IMR-90 (cell line): ENCODE results near the gene NEIL1. TPM values are rescaled to one million over a fixed set of nuclear protein-coding genes. Genes with fewer than 3 reads are reported as not detected.

Experiments used
- ATAC-seq: fragments of 200-7000 bp; cut with Tn5 transposase; 2 replicates; pipeline ENCODE4 v1.9.1; 2020; ENCODE audit warnings: low read depth, mild to moderate bottlenecking, moderate library complexity
- BruUV-seq: library from RNA; stranded (reverse); fragments of 400-500 nt; replicated peaks from 2 replicates; lab custom pipeline; 2021; lab: Mats Ljungman, UMichigan
- CTCF ChIA-PET: fragments of 300-600 bp; formaldehyde crosslinking; extraction: SDS; loops from one replicate; lab custom pipeline; 2021; ENCODE audit warnings: antibody characterized with exemption; lab: Yijun Ruan, JAX
- POLR2A ChIA-PET: fragments of 300-600 bp; sonication (Branson Sonifier 250); formaldehyde crosslinking; loops from one replicate; lab custom pipeline; 2022; ENCODE audit warnings: antibody characterized with exemption; ENCODE audit not compliant: unreplicated experiment; lab: Charles Lee
- DNase-seq: peaks from one replicate; pipeline ENCODE4 v3.0.0; 2013
- H2AFZ ChIP-seq: replicated peaks from 2 replicates; pipeline ENCODE3; 2013; ENCODE audit warnings: low read length, mild to moderate bottlenecking; ENCODE audit not compliant: poor library complexity
- H2AK5ac ChIP-seq: 2 replicates; pipeline ENCODE4 v1.6.1; 2013; ENCODE audit warnings: low read depth, low read length, inconsistent platforms
- H2AK9ac ChIP-seq: replicated peaks from 2 replicates; pipeline ENCODE3; 2013; ENCODE audit warnings: mild to moderate bottlenecking, low read depth, low read length, moderate library complexity; ENCODE audit not compliant: poor library complexity
- H2BK120ac ChIP-seq: 2 replicates; pipeline ENCODE4 v1.6.1; 2013; ENCODE audit warnings: low read depth, low read length, inconsistent platforms
- H2BK15ac ChIP-seq: 3 replicates; pipeline ENCODE4 v1.6.1; 2013; ENCODE audit warnings: low read depth, low read length, inconsistent platforms
- H2BK20ac ChIP-seq: 2 replicates; pipeline ENCODE4 v1.6.1; 2013; ENCODE audit warnings: low read depth, mild to moderate bottlenecking, inconsistent platforms, low read length, moderate library complexity
- H2BK5ac ChIP-seq: 2 replicates; pipeline ENCODE4 v1.6.1; 2013; ENCODE audit warnings: mild to moderate bottlenecking, low read depth, low read length, inconsistent platforms; ENCODE audit not compliant: poor library complexity, severe bottlenecking
- H3K14ac ChIP-seq: replicated peaks from 2 replicates; pipeline ENCODE4 v1.6.1; 2013; ENCODE audit warnings: low read depth, low read length, inconsistent platforms
- H3K18ac ChIP-seq: 2 replicates; pipeline ENCODE4 v1.6.1; 2013; ENCODE audit warnings: low read depth, low read length, control low read depth
- H3K23ac ChIP-seq: 2 replicates; pipeline ENCODE4 v1.6.1; 2013; ENCODE audit warnings: low read depth, low read length, inconsistent platforms
- H3K27ac ChIP-seq: 2 replicates; pipeline ENCODE4 v1.5.1; 2013; ENCODE audit warnings: mild to moderate bottlenecking, control low read depth, low read length; ENCODE audit not compliant: insufficient read depth
- H3K27me3 ChIP-seq: 2 replicates; pipeline ENCODE4 v1.6.1; 2013; ENCODE audit warnings: low read length; ENCODE audit not compliant: control insufficient read depth, insufficient read depth
- H3K36me3 ChIP-seq: 2 replicates; pipeline ENCODE4 v1.6.1; 2013; ENCODE audit warnings: low read length, mixed read lengths; ENCODE audit not compliant: control insufficient read depth, insufficient read depth
- H3K4ac ChIP-seq: 2 replicates; pipeline ENCODE4 v1.6.1; 2013; ENCODE audit warnings: low read depth, low read length, inconsistent platforms
- H3K4me1 ChIP-seq: 2 replicates; pipeline ENCODE4 v1.6.1; 2013; ENCODE audit warnings: low read length, mixed read lengths; ENCODE audit not compliant: control insufficient read depth, insufficient read depth
- H3K4me2 ChIP-seq: 2 replicates; pipeline ENCODE4 v1.6.1; 2013; ENCODE audit warnings: low read depth, mild to moderate bottlenecking, control low read depth, low read length, moderate library complexity
- H3K4me3 ChIP-seq: 2 replicates; pipeline ENCODE4 v1.5.1; 2013; ENCODE audit warnings: low read depth, mild to moderate bottlenecking, control low read depth, low read length, moderate library complexity; ENCODE audit not compliant: insufficient read depth
- H3K56ac ChIP-seq: 2 replicates; pipeline ENCODE4 v1.6.1; 2013; ENCODE audit warnings: low read length, inconsistent platforms; ENCODE audit not compliant: insufficient read depth; ENCODE audit errors: extremely low read depth
- H3K79me1 ChIP-seq, 2 experiments: 2 replicates each; pipeline ENCODE4 v1.6.1; 2013; ENCODE audit warnings: low read length in 2 of 2, inconsistent platforms in 1 of 2, low read depth in 1 of 2
- H3K9ac ChIP-seq: 2 replicates; pipeline ENCODE4 v1.6.1; 2013; ENCODE audit warnings: low read depth, low read length, control low read depth
- H3K9me1 ChIP-seq: 2 replicates; pipeline ENCODE4 v1.6.1; 2013; ENCODE audit warnings: low read length, inconsistent platforms; ENCODE audit not compliant: insufficient read depth
- H3K9me3 ChIP-seq: 2 replicates; pipeline ENCODE4 v1.6.1; 2013; ENCODE audit warnings: low read length; ENCODE audit not compliant: control insufficient read depth, insufficient read depth
- H4K20me1 ChIP-seq: 2 replicates; pipeline ENCODE4 v1.6.1; 2013; ENCODE audit warnings: low read length, inconsistent platforms; ENCODE audit not compliant: insufficient read depth
- H4K5ac ChIP-seq: 2 replicates; pipeline ENCODE4 v1.6.1; 2013; ENCODE audit warnings: mild to moderate bottlenecking, low read depth, low read length, control low read depth
- H4K8ac ChIP-seq, 2 experiments: 2 replicates each; pipeline ENCODE4 v1.6.1; 2013; ENCODE audit warnings: low read depth in 2 of 2, low read length in 2 of 2, control low read depth in 1 of 2, inconsistent platforms in 1 of 2
- H4K91ac ChIP-seq: 2 replicates; pipeline ENCODE4 v1.6.1; 2013; ENCODE audit warnings: low read depth, low read length, inconsistent platforms; ENCODE audit not compliant: insufficient read depth
- BHLHE40 ChIP-seq: fragments of 150-350 bp; IDR thresholded peaks from 2 replicates; pipeline ENCODE4 v1.6.1; 2016; ENCODE audit warnings: mild to moderate bottlenecking, low read depth, low read length
- CEBPB ChIP-seq: IDR thresholded peaks from 2 replicates; pipeline ENCODE4 v1.6.1; 2012; ENCODE audit warnings: low read depth, low read length, improper control_type of control experiment
- CHD1 ChIP-seq: IDR thresholded peaks from 2 replicates; pipeline ENCODE4 v1.6.1; 2012; ENCODE audit warnings: low read depth, low read length, improper control_type of control experiment
- ELK1 ChIP-seq: fragments of 150-350 bp; IDR thresholded peaks from 2 replicates; pipeline ENCODE4 v1.6.1; 2016; ENCODE audit warnings: low read depth, mild to moderate bottlenecking, low read length, moderate library complexity, borderline replicate concordance
- FOS ChIP-seq: fragments of 150-350 bp; IDR thresholded peaks from 2 replicates; pipeline ENCODE4 v1.6.1; 2016; ENCODE audit warnings: low read depth, low read length
- MAFK ChIP-seq: IDR thresholded peaks from 2 replicates; pipeline ENCODE4 v1.6.1; 2012; ENCODE audit warnings: low read depth, low read length, improper control_type of control experiment
- MAZ ChIP-seq: IDR thresholded peaks from 2 replicates; pipeline ENCODE4 v1.6.1; 2012; ENCODE audit warnings: low read depth, mild to moderate bottlenecking, low read length, improper control_type of control experiment, moderate library complexity, borderline replicate concordance
- MXI1 ChIP-seq: IDR thresholded peaks from 2 replicates; pipeline ENCODE4 v1.6.1; 2012; ENCODE audit warnings: low read depth, mild to moderate bottlenecking, low read length, moderate library complexity, borderline replicate concordance
- POLR2A ChIP-seq: IDR thresholded peaks from 2 replicates; pipeline ENCODE4 v1.6.1; 2012; ENCODE audit warnings: mild to moderate bottlenecking, low read depth, low read length
- RAD21 ChIP-seq: IDR thresholded peaks from 2 replicates; pipeline ENCODE4 v1.6.1; 2012; ENCODE audit warnings: low read length, improper control_type of control experiment
- RCOR1 ChIP-seq: IDR thresholded peaks from 2 replicates; pipeline ENCODE4 v1.6.1; 2012; ENCODE audit warnings: mild to moderate bottlenecking, low read length, improper control_type of control experiment; ENCODE audit not compliant: insufficient replicate concordance
- RFX5 ChIP-seq: IDR thresholded peaks from 2 replicates; pipeline ENCODE4 v1.8.0; 2012; ENCODE audit warnings: low read depth, mild to moderate bottlenecking, low read length, moderate library complexity
- SMC3 ChIP-seq: fragments of 150-350 bp; IDR thresholded peaks from 2 replicates; pipeline ENCODE4 v1.6.1; 2016; ENCODE audit warnings: low read depth, mild to moderate bottlenecking, antibody characterized with exemption, low read length, moderate library complexity
- USF2 ChIP-seq: fragments of 150-350 bp; IDR thresholded peaks from 2 replicates; pipeline ENCODE4 v1.6.1; 2017; ENCODE audit warnings: mild to moderate bottlenecking, antibody characterized with exemption, low read length, low read depth
- WGBS, 2 experiments: methylation state at CpG; one replicate each; pipeline versions ENCODE4 v1.1.5 to v1.1.7; 2013; ENCODE audit warnings: missing lambda C conversion rate in 2 of 2; ENCODE audit not compliant: insufficient read length in 1 of 2; ENCODE audit errors: extremely low coverage in 2 of 2; 5-methylcytosine and 5-hydroxymethylcytosine counted together
- dilution Hi-C: fragments of 300-500 bp; cut with HindIII; formaldehyde crosslinking; loops from one replicate; pipeline ENCODE4 v1.14.3; 2018; ENCODE audit warnings: low sequenced_read_pairs; ENCODE audit not compliant: unreplicated experiment
- in situ Hi-C: fragments of 300-500 bp; cut with MboI; formaldehyde crosslinking; loops from 3 replicates; pipeline ENCODE4 v1.14.3; 2019; ENCODE audit warnings: low sequenced_read_pairs, inconsistent platforms, mixed read lengths
- intact Hi-C: fragments of 100-400 bp; cut with micrococcal nuclease; formaldehyde crosslinking; loops from 2 replicates; pipeline ENCODE4 v1.10.0; 2022
- polyA plus RNA-seq, 3 experiments: library from polyadenylated mRNA; depleted of rRNA; stranded (reverse); fragments of >200 nt; gene quantifications; 2 replicates each; pipeline ENCODE4 v1.2.3, GENCODE V29; 2012; ENCODE audit warnings: low replicate concordance in 1 of 3
- total RNA-seq: library from RNA; depleted of rRNA; stranded (reverse); fragments of >200 nt; gene quantifications from 2 replicates; pipeline ENCODE4 v1.2.3, GENCODE V29; 2012
- TF ChIP-seq, protein P1 (sequence below): conservative IDR thresholded peaks from 2 replicates; pipeline ENCODE4 v1.5.1; 2012; ENCODE audit warnings: mild to moderate bottlenecking, low read depth, low read length, improper control_type of control experiment

The NEIL1 gene
- total and polyA plus RNA-seq, 2 of the 4 experiments (the other 2 are of a cell fraction): 1.1 to 3.6 TPM

DNA sequence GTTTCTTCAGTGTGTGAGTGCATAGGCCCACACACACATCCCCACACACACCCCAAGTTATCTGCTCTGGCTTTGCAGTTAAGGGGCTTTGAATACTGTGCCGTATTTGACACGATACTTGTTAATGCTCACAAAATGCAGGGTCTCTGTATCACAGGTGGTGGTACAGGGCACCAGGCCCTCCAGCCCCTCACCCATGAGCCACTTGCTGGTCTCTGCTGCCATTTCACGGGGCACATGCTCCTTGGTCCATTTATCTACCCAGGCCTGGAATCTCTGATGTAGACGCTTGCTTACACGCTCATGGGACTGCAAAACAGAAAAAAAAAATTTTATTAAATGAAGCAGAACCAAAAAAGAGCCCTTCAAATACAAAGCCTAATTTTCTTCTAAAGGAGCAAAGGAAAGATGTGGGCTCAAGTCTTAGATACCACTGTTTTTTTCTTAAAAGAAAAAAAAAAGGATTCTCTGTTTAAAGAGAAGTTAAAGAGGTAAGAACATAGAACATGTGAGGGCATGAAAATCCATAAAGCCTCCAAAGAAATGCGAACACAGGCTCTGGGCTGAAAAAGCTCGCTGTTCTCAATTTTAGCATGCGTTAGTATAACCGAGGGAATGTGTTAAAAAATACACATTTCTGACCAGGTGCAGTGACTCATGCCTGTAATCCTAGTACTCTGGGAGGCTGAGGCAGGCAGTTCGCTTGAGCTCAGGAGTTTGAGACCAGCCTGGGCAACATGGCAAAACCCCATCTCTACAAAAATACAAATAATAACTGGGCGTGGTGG, 25.3 kb downstream of the NEIL1 start:
- peaks cover 31% of the 10 kb centered on the region for H3K36me3 ChIP-seq
- intact Hi-C loops: no loop called here
- H4K8ac ChIP-seq: no peak overlapping the region
- TF ChIP-seq, protein P1, sequence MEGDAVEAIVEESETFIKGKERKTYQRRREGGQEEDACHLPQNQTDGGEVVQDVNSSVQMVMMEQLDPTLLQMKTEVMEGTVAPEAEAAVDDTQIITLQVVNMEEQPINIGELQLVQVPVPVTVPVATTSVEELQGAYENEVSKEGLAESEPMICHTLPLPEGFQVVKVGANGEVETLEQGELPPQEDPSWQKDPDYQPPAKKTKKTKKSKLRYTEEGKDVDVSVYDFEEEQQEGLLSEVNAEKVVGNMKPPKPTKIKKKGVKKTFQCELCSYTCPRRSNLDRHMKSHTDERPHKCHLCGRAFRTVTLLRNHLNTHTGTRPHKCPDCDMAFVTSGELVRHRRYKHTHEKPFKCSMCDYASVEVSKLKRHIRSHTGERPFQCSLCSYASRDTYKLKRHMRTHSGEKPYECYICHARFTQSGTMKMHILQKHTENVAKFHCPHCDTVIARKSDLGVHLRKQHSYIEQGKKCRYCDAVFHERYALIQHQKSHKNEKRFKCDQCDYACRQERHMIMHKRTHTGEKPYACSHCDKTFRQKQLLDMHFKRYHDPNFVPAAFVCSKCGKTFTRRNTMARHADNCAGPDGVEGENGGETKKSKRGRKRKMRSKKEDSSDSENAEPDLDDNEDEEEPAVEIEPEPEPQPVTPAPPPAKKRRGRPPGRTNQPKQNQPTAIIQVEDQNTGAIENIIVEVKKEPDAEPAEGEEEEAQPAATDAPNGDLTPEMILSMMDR: no peak
- TF ChIP-seq CHD1 (no peak), RFX5 (no peak), RCOR1 (no peak), CEBPB (no peak), POLR2A (no peak), MAFK (no peak), MAZ (no peak), ELK1 (no peak), RAD21 (no peak), FOS (no peak), USF2 (no peak), SMC3 (no peak), MXI1 (no peak), BHLHE40 (no peak)

More for the DNA sequence above, 25.3 kb downstream of the NEIL1 start:
- H2BK120ac ChIP-seq: no peak overlapping the region
- H3K9me1 ChIP-seq: peaks cover 4% of the 10 kb centered on the region; the same call in 1 of the 2 replicates
- no peaks in the 10 kb centered on the region for H3K27me3 ChIP-seq
- H3K4me2 ChIP-seq: no peak overlapping the region
- WGBS, 2 experiments: 100% methylated on average over 4 of the region's 11 CpGs; no CpG with 5 or more reads in 1 of the 2 experiments
- no peak overlapping the region for H4K5ac ChIP-seq
- H2BK15ac ChIP-seq: no peak overlapping the region
- H3K23ac ChIP-seq: no peak overlapping the region
- H3K4me1 ChIP-seq: peaks cover 4% of the 10 kb centered on the region
- H4K91ac ChIP-seq: no peak overlapping the region
- no peak overlapping the region for H3K56ac ChIP-seq
- in situ Hi-C loops (no loop called here), dilution Hi-C loops (no loop called here)
- H2AK5ac ChIP-seq: no peak overlapping the region
- CTCF ChIA-PET: interaction anchor here (0.7 kb wide), 1 partner anchor 95 kb away, joined by 9 read pairs; no protein-coding TSS in a partner anchor
- H3K27ac ChIP-seq: no peak overlapping the region
- no peak overlapping the region for H2BK20ac ChIP-seq
- no peaks in the 10 kb centered on the region for H3K9me3 ChIP-seq
- no peak overlapping the region for H3K4ac ChIP-seq
- H2AFZ ChIP-seq: no peak overlapping the region
- H3K18ac ChIP-seq: no peak overlapping the region
- H3K4me3 ChIP-seq: no peak overlapping the region
- no peak overlapping the region for H3K14ac ChIP-seq
- POLR2A ChIA-PET: no interaction called here
- H2AK9ac ChIP-seq: no peak overlapping the region
- DNase-seq (no peak), ATAC-seq (no peak)
- no TSS peak for BruUV-seq
- H3K79me1 ChIP-seq: peaks cover 54 to 60% of the 10 kb centered on the region in 2 experiments
- H2BK5ac ChIP-seq: no peak overlapping the region
- H3K9ac ChIP-seq: no peak overlapping the region
- peaks cover 13% of the 10 kb centered on the region; the same call in 1 of the 2 replicates for H4K20me1 ChIP-seq
